GM12872 (cell line): ENCODE results near the gene SMAP2.

ENCODE experiments used
- CTCF ChIP-seq: IDR thresholded peaks from 3 replicates; pipeline ENCODE4 v1.5.1; 2011; ENCODE audit warnings: low read depth, mild to moderate bottlenecking, low read length, moderate library complexity; ENCODE audit not compliant: insufficient read depth

SMAP2 gene

GRCh38 chr1:40361637-40362036 lies 11.9 kb upstream of the SMAP2 start:
- no peak for TF ChIP-seq CTCF

- no peak for TF ChIP-seq CTCF
Observed at GRCh38 chr1:40362199-40362598, 11.3 kb upstream of the SMAP2 start.

- TF ChIP-seq CTCF = no peak
Observed at GRCh38 chr1:40362699-40363098, 10.8 kb upstream of the SMAP2 start.

GRCh38 chr1:40363721-40364120 lies 9.8 kb upstream of the SMAP2 start:
- TF ChIP-seq CTCF = peak; percentile 48

- TF ChIP-seq CTCF = no peak
Observed at GRCh38 chr1:40371707-40372258, 1.7 kb upstream of the SMAP2 start.

- TF ChIP-seq CTCF = no peak
Observed at GRCh38 chr1:40372658-40373322, 737 bp upstream of the SMAP2 start.

- TF ChIP-seq CTCF = no peak
Observed at GRCh38 chr1:40377512-40377911, 4.0 kb downstream of the SMAP2 start.
